D721Med (cell line): ENCODE results near the gene GCNT1.
"Not testable (repeated sequence)": the region's sequence is repeated elsewhere in the genome, so short reads cannot be mapped to it uniquely, and the experiment has no call there.

Experiments used
- DNase-seq: peaks from one replicate; pipeline ENCODE4 v3.0.0; 2011; ENCODE audit warnings: low spot score; ENCODE audit not compliant: insufficient read length
- FAIRE-seq: peaks from 2 replicates; lab custom pipeline; 2011; peaks lifted over from hg19 to GRCh38; lab: Jason Lieb, UNC
- CTCF ChIP-seq: IDR thresholded peaks from 2 replicates; pipeline ENCODE4 v1.5.1; 2012; ENCODE audit warnings: mild to moderate bottlenecking, control low read depth; ENCODE audit not compliant: insufficient read depth; ENCODE audit errors: missing control alignments

The GCNT1 gene

GRCh38 chr9:76466299-76466605, 7.3 kb downstream of the GCNT1 start:
- TF ChIP-seq CTCF, result no peak
- no peak for DNase-seq
- no peak for FAIRE-seq

GRCh38 chr9:76474419-76474818, 15.4 kb downstream of the GCNT1 start:
- no peak for DNase-seq
- no peak for FAIRE-seq
- TF ChIP-seq CTCF, result no peak

GRCh38 chr9:76475686-76476085, 16.7 kb downstream of the GCNT1 start:
- FAIRE-seq (no peak), DNase-seq (no peak)
- no peak for TF ChIP-seq CTCF

GRCh38 chr9:76477818-76478217, 18.8 kb downstream of the GCNT1 start:
- not testable (repeated sequence) for DNase-seq, FAIRE-seq

- no peak for TF ChIP-seq CTCF
- no peak for DNase-seq
- FAIRE-seq, result no peak
Measured at GRCh38 chr9:76478226-76478625, 19.2 kb downstream of the GCNT1 start.

- DNase-seq, FAIRE-seq: not testable (repeated sequence)
Measured at GRCh38 chr9:76479337-76479736, 20.4 kb downstream of the GCNT1 start.

- FAIRE-seq, result no peak
- no peak for TF ChIP-seq CTCF
Measured at GRCh38 chr9:76486151-76486550, 27.2 kb downstream of the GCNT1 start.

GRCh38 chr9:76490249-76490990, 31.4 kb downstream of the GCNT1 start:
- FAIRE-seq, result no peak

More at GRCh38 chr9:76486151-76486550, 27.2 kb downstream of the GCNT1 start:
- no peak for DNase-seq

GRCh38 chr9:76491056-76491455, 32.1 kb downstream of the GCNT1 start:
- FAIRE-seq, DNase-seq: not testable (repeated sequence)

More at GRCh38 chr9:76490249-76490990, 31.4 kb downstream of the GCNT1 start:
- no peak for TF ChIP-seq CTCF
- no peak for DNase-seq

- DNase-seq, FAIRE-seq: not testable (repeated sequence)
Measured at GRCh38 chr9:76493496-76493895, 34.5 kb downstream of the GCNT1 start.
